ENCODE measurements around the gene PTPRN2.
"Not testable (repeated sequence)": the region's sequence is repeated elsewhere in the genome, so short reads cannot be mapped to it uniquely, and the experiment has no call there.

PTPRN2 gene

GRCh38 chr7:158458096-158458495, 129.5 kb downstream of the PTPRN2 start:
- DNase-seq: no peak

GRCh38 chr7:158457586-158457985, 130.0 kb downstream of the PTPRN2 start:
- DNase-seq: not testable (repeated sequence)

- DNase-seq: no peak
Measured at GRCh38 chr7:158454631-158455030, 133.0 kb downstream of the PTPRN2 start.

- DNase-seq: no peak
Measured at GRCh38 chr7:158453663-158454062, 134.0 kb downstream of the PTPRN2 start.

- DNase-seq: no peak
Measured at GRCh38 chr7:158452331-158452730, 135.3 kb downstream of the PTPRN2 start.

- DNase-seq: no peak
Measured at GRCh38 chr7:158450476-158451124, 137.0 kb downstream of the PTPRN2 start.

GRCh38 chr7:158449942-158450341, 137.7 kb downstream of the PTPRN2 start:
- no peak for DNase-seq

- no peak for DNase-seq
Measured at GRCh38 chr7:158449266-158449665, 138.4 kb downstream of the PTPRN2 start.

- no peak for DNase-seq
Measured at GRCh38 chr7:158448430-158449100, 139.1 kb downstream of the PTPRN2 start.

- DNase-seq: no peak
Measured at GRCh38 chr7:158447506-158448171, 140.0 kb downstream of the PTPRN2 start.

GRCh38 chr7:158447151-158447505, 140.5 kb downstream of the PTPRN2 start:
- no peak for DNase-seq

- no peak for DNase-seq
Measured at GRCh38 chr7:158446706-158447105, 140.9 kb downstream of the PTPRN2 start.

GRCh38 chr7:158446281-158446680, 141.3 kb downstream of the PTPRN2 start:
- no peak for DNase-seq

GRCh38 chr7:158445421-158446175, 142.0 kb downstream of the PTPRN2 start:
- no peak for DNase-seq

- DNase-seq: no peak
Measured at GRCh38 chr7:158444501-158445420, 142.9 kb downstream of the PTPRN2 start.

- no peak for DNase-seq
Measured at GRCh38 chr7:158443688-158444483, 143.7 kb downstream of the PTPRN2 start.

- DNase-seq: no peak
Measured at GRCh38 chr7:158443014-158443687, 144.5 kb downstream of the PTPRN2 start.

GRCh38 chr7:158442260-158442659, 145.4 kb downstream of the PTPRN2 start:
- DNase-seq: no peak

- no peak for DNase-seq
Measured at GRCh38 chr7:158439035-158439434, 148.6 kb downstream of the PTPRN2 start.

GRCh38 chr7:158432369-158433341, 155.0 kb downstream of the PTPRN2 start:
- no peak for DNase-seq
